Measurements from ENCODE around the gene CRHR1. TPM values are rescaled to one million over a fixed set of nuclear protein-coding genes. Genes with fewer than 3 reads are reported as not detected.
"Not testable (repeated sequence)": the region's sequence is repeated elsewhere in the genome, so short reads cannot be mapped to it uniquely, and the experiment has no call there.

The CRHR1 gene
- not detected for polyA plus RNA-seq (2013, experiment 1 of 2; ENCODE audit: insufficient read length)
- 0.30 TPM for polyA plus RNA-seq (2013, experiment 2 of 2; ENCODE audit: insufficient read length)

- no peak for DNase-seq
Measured at GRCh38 chr17:45784293-45784740, at the start of gene CRHR1. Gene CRHR1, plus strand, starts transcription at chr17:45784320. Its CDS starts 225 bp downstream, at chr17:45784545.

DNA sequence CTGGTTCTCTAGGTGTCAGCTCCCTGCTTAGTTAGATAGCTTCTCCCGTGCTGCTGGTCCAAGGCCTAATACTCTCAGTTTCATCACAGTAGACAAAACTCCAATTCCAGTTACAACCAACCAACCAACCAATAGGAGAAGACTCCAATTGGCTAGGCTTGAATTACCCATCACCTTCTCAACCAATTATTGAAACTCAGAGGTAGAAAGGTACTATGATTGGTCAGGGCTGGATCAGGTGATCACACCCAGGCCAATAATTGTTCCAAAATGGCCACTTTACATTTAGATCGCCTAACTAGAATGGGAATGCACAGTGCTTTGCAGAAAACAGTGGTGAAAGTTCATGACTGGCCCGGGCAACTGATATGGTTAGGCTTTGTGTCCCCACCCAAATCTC is 49.5 kb upstream of the CRHR1 start:
- DNase-seq: no peak

GRCh38 chr17:45735488-45735887 is 48.6 kb upstream of the CRHR1 start:
- no peak for DNase-seq

GRCh38 chr17:45739786-45740185 is 44.3 kb upstream of the CRHR1 start:
- no peak for DNase-seq

DNA sequence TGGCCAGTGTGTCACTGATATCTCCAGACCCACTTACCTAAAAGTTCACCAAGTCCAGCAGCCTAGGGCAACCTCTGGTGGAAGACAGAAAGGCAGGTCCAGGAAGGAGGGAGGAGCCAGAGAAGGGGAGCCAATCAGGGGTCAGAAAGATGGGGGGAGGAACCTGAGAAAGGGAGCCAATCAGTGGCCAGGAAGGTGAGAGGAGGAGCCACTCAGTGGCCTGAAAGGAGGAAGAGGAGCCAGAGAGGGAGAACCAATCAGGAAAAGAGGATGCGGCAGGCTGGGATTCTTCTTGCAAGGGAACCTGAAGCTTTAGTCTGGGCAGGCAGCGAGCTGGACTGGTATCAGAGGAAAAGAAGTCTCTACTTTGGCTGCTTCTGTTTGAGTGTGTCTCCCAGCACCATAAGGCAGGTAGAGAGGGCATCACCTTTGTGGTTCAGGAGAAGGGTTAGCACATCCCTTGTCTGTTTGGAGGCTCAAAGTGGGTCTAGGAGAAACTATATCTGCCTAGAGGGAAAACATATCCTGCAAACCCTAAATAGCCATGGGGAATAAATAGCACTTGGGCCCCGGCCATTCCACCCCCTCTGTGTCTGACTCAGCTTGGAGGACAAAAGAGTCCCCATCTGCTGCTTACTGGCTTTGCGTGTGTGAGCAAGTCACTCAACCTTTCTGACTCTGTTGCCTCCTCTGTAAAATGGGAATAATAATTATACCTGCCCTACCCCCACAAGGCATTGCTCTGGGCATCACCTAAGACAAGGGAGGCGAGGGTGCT is 43.4 kb upstream of the CRHR1 start:
- DNase-seq: peak; percentile 37

GRCh38 chr17:45742251-45742650 is 41.9 kb upstream of the CRHR1 start:
- no peak for DNase-seq

DNA sequence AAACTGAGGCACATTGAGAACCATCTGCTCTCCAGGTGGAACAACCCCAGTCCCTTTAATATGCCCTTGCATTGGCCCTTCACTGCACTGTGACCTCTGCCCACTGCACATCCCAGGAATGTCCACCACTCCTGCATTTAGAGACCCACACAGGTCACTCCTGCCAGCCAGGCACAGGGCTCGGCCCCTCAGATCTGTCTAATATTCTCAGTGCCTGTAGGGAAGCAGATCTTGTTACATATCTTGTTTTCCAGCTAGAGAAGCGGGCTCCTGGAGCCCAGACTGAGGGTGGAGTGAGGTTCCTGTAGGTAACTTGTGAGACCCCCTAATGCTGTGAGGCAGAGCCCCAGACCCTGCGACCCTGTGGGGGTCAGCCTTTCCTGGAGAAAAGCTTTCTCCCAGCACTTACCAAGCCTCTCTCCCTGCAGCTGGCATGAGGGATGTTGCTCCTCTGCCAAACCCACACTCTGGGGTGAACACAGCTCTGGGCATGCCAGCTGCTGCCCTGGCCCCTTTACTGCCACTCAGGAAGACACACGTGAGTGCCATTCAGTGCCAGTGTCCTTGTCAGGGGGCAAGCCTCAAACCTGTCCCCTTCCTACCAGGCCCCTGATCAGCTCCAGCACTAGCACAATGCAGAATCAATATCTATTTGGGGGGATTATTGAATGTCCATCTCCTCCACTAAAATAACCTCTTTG is 40.3 kb upstream of the CRHR1 start:
- no peak for DNase-seq

GRCh38 chr17:45744826-45745225 is 39.3 kb upstream of the CRHR1 start:
- not testable (repeated sequence) for DNase-seq

- no peak for DNase-seq
Measured at GRCh38 chr17:45745601-45746494, 38.3 kb upstream of the CRHR1 start.

- DNase-seq: no peak
Measured at GRCh38 chr17:45747911-45748310, 36.2 kb upstream of the CRHR1 start.

DNA sequence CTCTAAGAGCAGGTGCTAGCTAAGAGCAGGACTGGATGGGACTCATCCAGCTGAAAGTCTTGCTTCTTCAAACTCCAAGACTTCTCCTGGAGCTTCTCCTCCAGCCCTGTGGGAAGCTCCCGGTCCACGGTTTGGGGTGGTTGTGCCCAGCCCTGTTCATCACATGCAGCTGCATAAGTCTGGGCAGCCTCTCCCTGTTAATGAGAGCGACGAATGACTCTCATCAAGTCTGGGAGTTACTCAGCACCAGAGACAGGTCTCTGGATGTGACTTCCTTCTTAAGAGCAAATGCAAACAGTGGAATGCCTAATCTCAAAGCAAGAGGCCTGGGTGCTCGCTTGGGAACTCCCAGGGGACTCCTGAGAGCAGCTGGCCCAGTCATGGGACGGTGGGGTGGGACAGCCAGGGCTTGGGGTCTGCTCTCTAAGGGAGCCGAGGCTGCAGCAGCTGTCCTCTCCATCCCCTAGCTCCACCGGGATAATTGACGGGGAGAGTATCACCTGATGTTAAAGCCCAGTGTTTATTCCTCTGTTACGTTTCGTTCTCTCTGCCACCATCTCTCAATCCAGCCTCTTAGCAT is 35.3 kb upstream of the CRHR1 start:
- no peak for DNase-seq

DNA sequence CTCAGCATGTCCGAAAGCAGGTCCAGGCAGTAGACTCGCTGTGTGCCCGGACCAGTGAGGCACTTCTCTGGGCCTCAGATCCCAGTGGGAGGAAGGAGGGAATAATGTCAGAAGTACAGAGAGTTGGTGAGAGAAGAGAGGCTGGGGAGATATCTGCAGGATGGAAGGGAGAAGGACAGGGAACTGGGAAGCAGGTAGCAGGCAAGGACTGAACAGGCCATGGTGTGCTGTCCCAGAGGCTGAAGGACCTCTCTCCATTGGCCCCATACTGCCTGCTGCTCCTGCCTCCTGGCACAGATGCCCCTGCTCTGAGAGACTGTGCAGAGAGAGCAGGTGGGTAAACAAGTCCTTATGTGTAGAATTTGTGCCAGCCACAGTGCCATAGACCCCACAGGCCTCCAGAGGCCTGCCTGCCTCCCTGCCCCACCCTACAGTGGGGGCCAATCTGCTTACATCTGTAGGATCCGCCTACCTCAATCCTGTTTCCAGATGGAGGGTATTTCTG is 34.2 kb upstream of the CRHR1 start:
- no peak for DNase-seq

- DNase-seq: no peak
Measured at GRCh38 chr17:45750779-45751440, 33.2 kb upstream of the CRHR1 start.

- no peak for DNase-seq
Measured at GRCh38 chr17:45751466-45751865, 32.7 kb upstream of the CRHR1 start.

GRCh38 chr17:45752246-45752645 is 31.9 kb upstream of the CRHR1 start:
- DNase-seq: no peak

DNA sequence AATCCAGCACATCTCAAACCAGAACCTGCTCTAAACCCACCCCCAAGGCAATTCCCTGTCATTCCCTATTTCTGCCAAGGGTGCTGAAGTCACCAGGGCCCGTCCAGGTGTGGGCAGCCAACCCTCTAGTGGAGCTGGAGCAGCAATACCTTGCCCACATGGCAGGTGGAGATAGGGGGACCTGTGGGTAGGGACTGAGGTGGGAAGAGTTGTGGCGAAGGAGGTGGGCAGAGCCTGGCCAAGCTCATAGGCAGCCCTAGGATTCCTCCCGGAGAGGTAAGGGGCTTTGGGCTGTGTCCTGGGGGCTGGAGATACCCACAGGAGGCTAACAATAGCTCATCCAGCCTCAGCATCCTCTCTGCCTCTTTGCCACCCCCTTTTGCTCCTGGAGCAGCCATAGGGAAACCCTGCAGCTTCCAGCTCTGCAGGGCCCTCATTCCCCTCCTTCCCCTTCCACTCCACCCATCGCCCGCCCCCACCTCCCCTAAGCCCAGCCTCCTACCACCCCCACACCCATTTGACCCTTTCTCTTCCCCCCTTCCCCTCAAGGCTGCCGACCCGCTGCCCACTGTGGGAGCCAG is 30.4 kb upstream of the CRHR1 start:
- DNase-seq: no peak

GRCh38 chr17:45755050-45755449 is 29.1 kb upstream of the CRHR1 start:
- no peak for DNase-seq

GRCh38 chr17:45756266-45756991 is 27.7 kb upstream of the CRHR1 start:
- no peak for DNase-seq

DNA sequence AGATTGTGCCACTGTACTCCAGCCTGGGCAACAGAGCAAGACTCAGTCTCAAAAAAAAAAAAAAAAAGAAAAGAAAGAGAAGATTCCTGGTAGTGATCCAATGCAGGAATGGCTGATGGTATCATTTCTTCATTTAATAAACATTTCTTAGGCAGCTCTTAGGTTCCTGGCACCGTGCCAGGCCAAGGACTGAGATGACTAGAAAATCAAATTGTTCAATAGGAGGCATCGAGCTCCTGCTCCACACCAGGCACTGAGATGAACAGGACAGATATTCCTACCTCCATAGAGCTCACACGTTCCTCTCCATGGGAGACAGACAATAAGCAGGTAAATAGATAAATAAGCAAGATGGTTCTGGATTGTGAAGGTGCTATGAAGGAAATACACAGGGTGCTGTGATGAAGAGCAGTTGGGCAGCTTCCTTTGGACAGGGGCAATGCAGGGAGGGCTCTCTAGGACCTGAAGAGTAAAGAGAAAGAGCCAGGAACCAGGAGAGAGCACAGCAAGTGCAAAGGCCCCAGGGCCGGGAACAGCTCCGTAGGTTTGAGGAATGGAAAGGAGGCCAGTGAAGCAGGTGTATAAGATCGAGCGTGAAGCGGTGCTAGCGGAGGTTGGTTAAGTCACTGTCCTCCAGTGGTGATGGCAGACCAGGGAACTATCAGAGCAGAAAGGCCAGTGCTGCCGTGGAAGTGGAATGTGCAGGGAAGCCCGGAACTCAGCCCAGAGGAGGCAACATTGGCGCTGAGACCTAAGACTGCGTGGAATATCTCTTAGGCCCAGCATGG is 26.5 kb upstream of the CRHR1 start:
- DNase-seq: no peak

- DNase-seq: no peak
Measured at GRCh38 chr17:45758544-45758943, 25.6 kb upstream of the CRHR1 start.
